ENCODE measurements around the gene SLC22A16. TPM values are rescaled to one million over a fixed set of nuclear protein-coding genes. Genes with fewer than 3 reads are reported as not detected.

Gene SLC22A16
- total and polyA plus RNA-seq, 11 donors, result 0.25 to 2.4 (median 1.3) TPM; not detected in 7

DNA sequence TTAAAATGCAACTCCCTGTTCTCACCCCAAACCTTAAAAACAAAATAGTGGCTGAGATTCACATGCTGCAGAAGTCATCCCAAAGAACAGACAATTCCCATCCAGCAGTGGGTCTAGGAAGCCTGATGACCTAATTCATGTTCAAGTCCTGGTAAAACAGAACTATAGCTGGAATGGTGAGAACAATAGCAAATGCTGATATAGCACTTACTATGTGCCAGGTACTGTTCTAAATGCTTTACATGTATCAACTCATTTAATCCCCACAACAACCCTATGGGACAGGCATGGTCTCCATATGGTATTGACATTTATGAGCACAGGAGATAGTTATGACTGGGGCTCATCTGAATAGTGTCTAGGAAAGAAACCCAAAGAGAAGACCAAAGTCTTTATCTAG lies 66.6 kb downstream of the SLC22A16 start:
- peaks cover 0 to 18% (median 9%) of the 10 kb centered on the region in 12 donors for H3K4me1 ChIP-seq
- H3K27ac ChIP-seq, result no peak overlapping the region
- no peak overlapping the region for H3K4me3 ChIP-seq
- ATAC-seq, result no peak
- TF ChIP-seq POLR2A (IDR thresholded peaks at IDR 0.05), result no peak
- TF ChIP-seq, protein P1, sequence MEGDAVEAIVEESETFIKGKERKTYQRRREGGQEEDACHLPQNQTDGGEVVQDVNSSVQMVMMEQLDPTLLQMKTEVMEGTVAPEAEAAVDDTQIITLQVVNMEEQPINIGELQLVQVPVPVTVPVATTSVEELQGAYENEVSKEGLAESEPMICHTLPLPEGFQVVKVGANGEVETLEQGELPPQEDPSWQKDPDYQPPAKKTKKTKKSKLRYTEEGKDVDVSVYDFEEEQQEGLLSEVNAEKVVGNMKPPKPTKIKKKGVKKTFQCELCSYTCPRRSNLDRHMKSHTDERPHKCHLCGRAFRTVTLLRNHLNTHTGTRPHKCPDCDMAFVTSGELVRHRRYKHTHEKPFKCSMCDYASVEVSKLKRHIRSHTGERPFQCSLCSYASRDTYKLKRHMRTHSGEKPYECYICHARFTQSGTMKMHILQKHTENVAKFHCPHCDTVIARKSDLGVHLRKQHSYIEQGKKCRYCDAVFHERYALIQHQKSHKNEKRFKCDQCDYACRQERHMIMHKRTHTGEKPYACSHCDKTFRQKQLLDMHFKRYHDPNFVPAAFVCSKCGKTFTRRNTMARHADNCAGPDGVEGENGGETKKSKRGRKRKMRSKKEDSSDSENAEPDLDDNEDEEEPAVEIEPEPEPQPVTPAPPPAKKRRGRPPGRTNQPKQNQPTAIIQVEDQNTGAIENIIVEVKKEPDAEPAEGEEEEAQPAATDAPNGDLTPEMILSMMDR (IDR thresholded peaks at IDR 0.05), result no peak
- H3K36me3 ChIP-seq, result peaks cover 0 to 17% (median 0%) of the 10 kb centered on the region in 9 donors
- H3K9me3 ChIP-seq, result no peaks in the 10 kb centered on the region
- DNase-seq, result no peak
- intact Hi-C loops (cut with DNase I), result no loop called here
- no peaks in the 10 kb centered on the region for H3K27me3 ChIP-seq

DNA sequence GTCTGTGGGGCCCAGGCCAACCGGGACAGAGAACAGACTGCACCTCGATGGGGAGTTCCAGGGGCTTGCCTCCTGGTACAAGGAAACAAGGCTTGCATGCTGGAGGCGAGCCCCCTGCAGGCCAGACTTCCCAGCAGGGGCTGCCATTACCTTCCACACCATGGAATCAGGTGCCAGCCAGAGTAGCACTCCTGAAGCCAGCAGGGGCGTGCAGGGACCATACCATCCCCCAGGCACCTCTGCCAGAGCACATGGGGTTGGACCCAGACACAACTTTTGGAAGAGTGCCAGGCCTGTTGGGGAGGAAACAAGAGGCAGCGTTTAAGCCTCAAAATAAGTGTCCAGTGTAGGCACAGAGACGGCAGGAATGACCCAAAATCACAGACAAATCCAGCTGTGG lies 67.5 kb downstream of the SLC22A16 start:
- intact Hi-C loops (cut with DNase I), result no loop called here
- TF ChIP-seq, protein P1 (IDR thresholded peaks at IDR 0.05), result no peak
- no peak for TF ChIP-seq POLR2A (IDR thresholded peaks at IDR 0.05)
- Histone ChIP-seq H3K27ac (no peak overlapping the region), H3K27me3 (no peaks in the 10 kb centered on the region), H3K36me3 (peaks cover 0 to 25% (median 4%) of the 10 kb centered on the region in 9 donors), H3K9me3 (no peaks in the 10 kb centered on the region), H3K4me3 (no peak overlapping the region), H3K4me1 (peaks cover 0 to 9% (median 1%) of the 10 kb centered on the region in 12 donors)
- 46 to 53% (median 50%) methylated on average over 6 of the region's 6 CpGs for WGBS, 4 donors
- DNase-seq (no peak), ATAC-seq (peak in 1 of 4 donors; percentile 20)

DNA sequence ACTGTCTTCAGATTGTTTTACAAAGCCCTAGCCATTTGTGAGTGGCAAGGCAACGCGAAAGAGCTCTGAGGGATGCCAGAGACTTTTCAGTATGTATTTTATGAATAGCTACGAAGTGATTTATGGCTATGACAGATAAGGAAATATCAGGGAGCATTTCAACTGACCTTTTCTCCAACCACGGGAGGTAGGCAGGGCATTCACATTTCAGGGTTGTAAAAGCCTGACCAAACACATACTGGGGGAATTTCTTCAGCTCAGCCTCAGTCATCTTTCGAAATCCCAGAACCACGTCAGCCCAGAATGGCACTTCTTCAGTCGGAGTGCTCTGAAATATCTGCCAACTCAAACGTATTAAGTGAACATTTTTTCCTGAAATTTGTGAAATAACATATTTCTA lies 71.8 kb downstream of the SLC22A16 start:
- no peak for TF ChIP-seq POLR2A (IDR thresholded peaks at IDR 0.05)
- TF ChIP-seq, protein P1 (IDR thresholded peaks at IDR 0.05), result no peak
- DNase-seq (no peak), ATAC-seq (no peak)
- H3K36me3 ChIP-seq, result peaks cover 0 to 26% (median 4%) of the 10 kb centered on the region in 9 donors
- H3K9me3 ChIP-seq, result no peaks in the 10 kb centered on the region
- no peak overlapping the region for H3K27ac ChIP-seq
- H3K27me3 ChIP-seq, result no peaks in the 10 kb centered on the region
- no peak overlapping the region for H3K4me3 ChIP-seq
- H3K4me1 ChIP-seq, result peaks cover 0 to 5% (median 0%) of the 10 kb centered on the region in 12 donors
- intact Hi-C loops (cut with DNase I), result no loop called here
- 59 to 74% (median 67%) methylated on average over 8 of the region's 8 CpGs for WGBS, 4 donors

DNA sequence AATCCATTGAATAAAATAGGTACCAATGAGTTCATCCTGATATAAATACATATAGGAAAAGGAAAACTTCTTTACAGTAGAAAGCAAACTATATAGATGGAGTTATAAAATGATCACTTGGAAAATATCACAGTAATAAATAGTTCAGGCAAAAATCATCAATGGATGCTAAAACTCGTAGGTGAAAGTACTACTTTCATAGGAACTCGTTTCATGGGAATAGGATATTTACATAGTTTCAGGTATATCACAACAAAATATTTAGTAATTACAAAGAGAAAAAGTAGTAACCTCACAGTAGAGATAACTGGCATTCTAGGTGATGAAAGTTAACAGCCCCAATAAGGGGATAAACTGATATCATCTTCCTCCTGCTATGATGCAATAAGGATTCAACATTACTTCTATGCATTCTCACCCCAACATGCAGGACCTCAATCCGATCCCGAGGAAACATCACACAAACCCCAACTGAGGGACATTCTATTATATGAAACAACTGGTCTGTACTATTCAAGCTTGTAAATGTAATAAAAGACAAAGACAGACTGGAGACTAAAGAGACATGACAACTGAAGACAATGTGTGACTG lies 74.7 kb downstream of the SLC22A16 start:
- WGBS, 4 donors, result 84 to 91% (median 87%) methylated on average over 4 of the region's 4 CpGs
- DNase-seq, result no peak
- Histone ChIP-seq H3K36me3 (peaks cover 0 to 14% (median 4%) of the 10 kb centered on the region in 9 donors), H3K27ac (no peak overlapping the region), H3K9me3 (no peaks in the 10 kb centered on the region), H3K4me1 (peaks cover 0 to 13% (median 3%) of the 10 kb centered on the region in 12 donors), H3K27me3 (no peaks in the 10 kb centered on the region), H3K4me3 (no peak overlapping the region)
- no peak for ATAC-seq
- no peak for TF ChIP-seq POLR2A (IDR thresholded peaks at IDR 0.05)
- TF ChIP-seq, protein P1 (IDR thresholded peaks at IDR 0.05), result no peak
- intact Hi-C loops (cut with DNase I), result no loop called here

Data from heart left ventricle (tissue), 16 donors.